A673 (cell line): ENCODE results near the gene CNTN5. TPM values are rescaled to one million over a fixed set of nuclear protein-coding genes. Genes with fewer than 3 reads are reported as not detected.

Experiments used
- BruUV-seq: library from RNA; stranded (reverse); fragments of 400-500 nt; replicated peaks from 2 replicates; lab custom pipeline; 2021; lab: Mats Ljungman, UMichigan
- CTCF ChIA-PET: fragments of 300-600 bp; sonication (Branson Sonifier 250); formaldehyde crosslinking; loops from one replicate; lab custom pipeline; 2022; ENCODE audit warnings: antibody characterized with exemption; lab: Charles Lee
- POLR2A ChIA-PET: fragments of 300-600 bp; sonication (Branson Sonifier 250); formaldehyde crosslinking; loops from one replicate; lab custom pipeline; 2022; ENCODE audit warnings: antibody characterized with exemption; ENCODE audit not compliant: low non-redundant PET; lab: Charles Lee
- DNase-seq: peaks from one replicate; pipeline ENCODE4 v3.0.0-alpha.2; 2015; ENCODE audit warnings: low spot score
- H3K27ac ChIP-seq: fragments of 200-600 bp; sonication (generic); 2 replicates; pipeline ENCODE4 v1.5.1; 2016; ENCODE audit warnings: mixed run types, low read depth, mild to moderate bottlenecking, mixed read lengths, antibody characterized with exemption, low read length; ENCODE audit not compliant: poor library complexity, severe bottlenecking
- H3K27me3 ChIP-seq: fragments of 200-600 bp; sonication (generic); replicated peaks from 2 replicates; pipeline ENCODE4 v1.6.1; 2017; ENCODE audit warnings: mixed run types, low read depth, mild to moderate bottlenecking, mixed read lengths, antibody characterized with exemption, low read length; ENCODE audit not compliant: insufficient read depth, poor library complexity
- H3K36me3 ChIP-seq: fragments of 200-600 bp; sonication (generic); 2 replicates; pipeline ENCODE4 v1.6.1; 2016; ENCODE audit warnings: mixed run types, mild to moderate bottlenecking, mixed read lengths, antibody characterized with exemption, low read length; ENCODE audit not compliant: insufficient read depth, poor library complexity, severe bottlenecking
- H3K4me1 ChIP-seq: fragments of 200-600 bp; sonication (generic); 2 replicates; pipeline ENCODE4 v1.6.1; 2017; ENCODE audit warnings: mixed run types, mild to moderate bottlenecking, mixed read lengths, antibody characterized with exemption, low read length; ENCODE audit not compliant: insufficient read depth, poor library complexity, severe bottlenecking
- H3K4me3 ChIP-seq: fragments of 200-600 bp; sonication (generic); 2 replicates; pipeline ENCODE4 v1.5.1; 2016; ENCODE audit warnings: low read depth, mixed run types, mild to moderate bottlenecking, mixed read lengths, low read length; ENCODE audit not compliant: poor library complexity, severe bottlenecking
- H3K9me3 ChIP-seq: fragments of 200-600 bp; sonication (generic); 2 replicates; pipeline ENCODE4 v1.6.1; 2016; ENCODE audit warnings: mixed run types, low read depth, mild to moderate bottlenecking, mixed read lengths, antibody characterized with exemption, low read length; ENCODE audit not compliant: poor library complexity, severe bottlenecking
- EZH2 ChIP-seq: fragments of 200-600 bp; sonication (generic); IDR thresholded peaks from 2 replicates; pipeline ENCODE4 v1.6.1; 2017; ENCODE audit warnings: borderline replicate concordance, low read depth, mild to moderate bottlenecking, mixed read lengths, antibody characterized with exemption, low read length; ENCODE audit not compliant: poor library complexity, severe bottlenecking
- intact Hi-C: fragments of 100-400 bp; cut with micrococcal nuclease; formaldehyde crosslinking; loops from one replicate; pipeline ENCODE4 v1.10.0; 2022; ENCODE audit not compliant: unreplicated experiment
- total RNA-seq: library from RNA; stranded (reverse); gene quantifications from 2 replicates; pipeline ENCODE4 v1.2.3, GENCODE V29; 2021
- TF ChIP-seq, protein P1 (sequence below): fragments of 300-800, 200-600 bp; sonication (generic); conservative IDR thresholded peaks from 2 replicates; pipeline ENCODE4 v1.5.1; 2017; ENCODE audit warnings: low read depth, mild to moderate bottlenecking, antibody characterized with exemption, low read length, moderate library complexity, mixed read lengths

Gene CNTN5
- total RNA-seq, 1 experiment from 2014 or later = 0.80 TPM

DNA sequence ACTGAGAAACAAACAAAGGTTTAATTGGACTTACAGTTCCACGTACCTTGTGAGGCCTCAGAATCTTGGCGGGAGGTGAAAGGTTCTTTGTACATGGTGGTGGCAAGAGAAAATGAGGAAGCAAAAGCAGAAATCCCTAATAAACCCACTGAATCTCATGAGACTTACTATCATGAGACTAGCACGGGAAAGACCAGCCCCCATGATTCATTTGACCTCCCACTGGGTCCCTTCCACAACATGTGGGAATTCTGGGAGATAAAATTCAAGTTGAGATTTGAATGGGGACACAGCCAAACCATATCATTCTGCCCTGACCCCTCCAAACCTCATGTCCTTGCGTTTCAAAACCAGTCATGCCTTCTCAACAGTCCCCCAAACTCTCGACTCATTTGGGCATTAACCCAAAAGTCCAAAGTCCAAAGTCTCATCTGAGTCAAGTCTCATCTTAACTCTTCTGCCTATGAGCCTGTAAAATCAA lies 617.4 kb downstream of the CNTN5 start:
- ChIA-PET POLR2A (no interaction called here), CTCF (no interaction called here)
- TF ChIP-seq, protein P1, sequence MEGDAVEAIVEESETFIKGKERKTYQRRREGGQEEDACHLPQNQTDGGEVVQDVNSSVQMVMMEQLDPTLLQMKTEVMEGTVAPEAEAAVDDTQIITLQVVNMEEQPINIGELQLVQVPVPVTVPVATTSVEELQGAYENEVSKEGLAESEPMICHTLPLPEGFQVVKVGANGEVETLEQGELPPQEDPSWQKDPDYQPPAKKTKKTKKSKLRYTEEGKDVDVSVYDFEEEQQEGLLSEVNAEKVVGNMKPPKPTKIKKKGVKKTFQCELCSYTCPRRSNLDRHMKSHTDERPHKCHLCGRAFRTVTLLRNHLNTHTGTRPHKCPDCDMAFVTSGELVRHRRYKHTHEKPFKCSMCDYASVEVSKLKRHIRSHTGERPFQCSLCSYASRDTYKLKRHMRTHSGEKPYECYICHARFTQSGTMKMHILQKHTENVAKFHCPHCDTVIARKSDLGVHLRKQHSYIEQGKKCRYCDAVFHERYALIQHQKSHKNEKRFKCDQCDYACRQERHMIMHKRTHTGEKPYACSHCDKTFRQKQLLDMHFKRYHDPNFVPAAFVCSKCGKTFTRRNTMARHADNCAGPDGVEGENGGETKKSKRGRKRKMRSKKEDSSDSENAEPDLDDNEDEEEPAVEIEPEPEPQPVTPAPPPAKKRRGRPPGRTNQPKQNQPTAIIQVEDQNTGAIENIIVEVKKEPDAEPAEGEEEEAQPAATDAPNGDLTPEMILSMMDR = no peak
- no peak for TF ChIP-seq EZH2
- Histone ChIP-seq H3K27ac (no peak overlapping the region), H3K4me3 (no peak overlapping the region), H3K4me1 (no peaks in the 10 kb centered on the region), H3K36me3 (no peaks in the 10 kb centered on the region), H3K9me3 (no peaks in the 10 kb centered on the region), H3K27me3 (no peaks in the 10 kb centered on the region)
- no TSS peak for BruUV-seq
- DNase-seq = no peak
- intact Hi-C loops = no loop called here

DNA sequence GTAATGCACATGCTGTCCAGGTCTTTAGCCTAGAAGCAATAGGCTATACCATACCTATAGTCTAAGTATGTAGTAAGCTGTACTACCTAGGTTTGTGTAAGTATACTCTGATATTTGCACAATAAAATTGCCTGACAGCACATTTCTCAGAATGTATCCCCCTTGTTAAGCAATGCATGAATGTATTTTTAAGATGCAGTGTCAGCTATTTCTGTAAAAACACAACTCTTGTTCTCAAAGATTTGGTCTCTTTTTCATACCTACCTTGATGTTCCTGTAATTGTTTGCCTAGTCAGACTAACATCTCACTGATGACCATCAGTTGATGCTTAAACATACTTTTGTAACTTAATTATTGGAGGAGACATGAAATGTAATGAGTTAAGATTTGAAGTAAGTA lies 619.9 kb downstream of the CNTN5 start:
- Histone ChIP-seq H3K36me3 (no peaks in the 10 kb centered on the region), H3K4me3 (no peak overlapping the region), H3K4me1 (no peaks in the 10 kb centered on the region), H3K27ac (no peak overlapping the region), H3K27me3 (no peaks in the 10 kb centered on the region), H3K9me3 (no peaks in the 10 kb centered on the region)
- no TSS peak for BruUV-seq
- ChIA-PET POLR2A (no interaction called here), CTCF (no interaction called here)
- intact Hi-C loops = no loop called here
- no peak for DNase-seq
- TF ChIP-seq, protein P1 = no peak
- TF ChIP-seq EZH2 = no peak

DNA sequence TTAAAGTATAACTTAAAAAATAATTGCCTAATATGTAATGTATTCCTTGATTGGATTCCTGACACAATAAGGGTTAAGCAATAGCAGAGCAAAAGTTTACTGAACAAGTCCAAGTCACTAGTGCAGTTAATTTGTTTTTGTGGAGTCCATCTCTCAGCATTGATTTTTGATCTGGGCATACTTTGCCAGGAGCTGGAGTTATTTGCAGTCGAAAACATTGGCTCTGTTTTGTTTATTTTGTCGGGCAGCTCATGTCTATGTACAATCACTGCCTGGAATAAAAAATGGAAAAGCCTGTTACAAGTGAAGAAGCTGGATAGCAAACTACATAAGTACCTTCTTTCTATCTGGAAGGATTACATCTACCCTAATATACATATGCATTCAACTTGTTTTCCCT lies 625.2 kb downstream of the CNTN5 start:
- POLR2A ChIA-PET = no interaction called here
- no peak for DNase-seq

More for the DNA sequence above, 625.2 kb downstream of the CNTN5 start:
- BruUV-seq = no TSS peak
- no peak overlapping the region for H3K4me3 ChIP-seq
- CTCF ChIA-PET = no interaction called here
- H3K9me3 ChIP-seq = no peaks in the 10 kb centered on the region
- intact Hi-C loops = no loop called here
- TF ChIP-seq, protein P1 = no peak
- no peak for TF ChIP-seq EZH2
- H3K27me3 ChIP-seq = no peaks in the 10 kb centered on the region
- no peak overlapping the region for H3K27ac ChIP-seq
- no peaks in the 10 kb centered on the region for H3K4me1 ChIP-seq
- H3K36me3 ChIP-seq = no peaks in the 10 kb centered on the region
